HCT116 (cell line): Measurements from ENCODE around the gene VSX2. TPM values are rescaled to one million over a fixed set of nuclear protein-coding genes. Genes with fewer than 3 reads are reported as not detected.

Source experiments
- ATAC-seq: fragments of 200-7000 bp; cut with Tn5 transposase; 2 replicates; pipeline ENCODE4 v1.9.1; 2020; ENCODE audit warnings: mild to moderate bottlenecking, moderate library complexity
- BruUV-seq: library from RNA; stranded (reverse); fragments of 400-500 nt; replicated peaks from 2 replicates; lab custom pipeline; 2021; lab: Mats Ljungman, UMichigan
- CTCF ChIA-PET: fragments of 300-600 bp; sonication (Branson Sonifier 250); formaldehyde crosslinking; loops from one replicate; lab custom pipeline; 2021; ENCODE audit warnings: antibody characterized with exemption; lab: Charles Lee
- POLR2A ChIA-PET: fragments of 300-600, 350-600 bp; sonication (Branson Sonifier 250); formaldehyde crosslinking; loops from one replicate; lab custom pipeline; 2021; ENCODE audit warnings: antibody characterized with exemption; lab: Charles Lee
- RAD21 ChIA-PET, 2 experiments: fragments of 300-600 bp; sonication (Branson Sonifier 250); formaldehyde crosslinking; loops; one replicate each; lab custom pipeline; 2023; ENCODE audit warnings: low total read pairs in 2 of 2; ENCODE audit not compliant: uncharacterized antibody in 2 of 2, unreplicated experiment in 2 of 2, low non-redundant PET in 1 of 2; lab: Charles Lee
- DNase-seq: peaks from one replicate; pipeline ENCODE4 v3.0.0-alpha.2; 2010; ENCODE audit warnings: low read depth, low spot score
- H2AFZ ChIP-seq: fragments of 200-600 bp; shearing (Covaris generic), sonication (generic); 2 replicates; pipeline ENCODE4 v1.6.1; 2017; ENCODE audit warnings: low read depth, mixed run types, mixed read lengths, antibody characterized with exemption, low read length; ENCODE audit not compliant: poor library complexity, severe bottlenecking
- H3K27ac ChIP-seq: 2 replicates; pipeline ENCODE4 v1.5.1; 2012; ENCODE audit warnings: low read depth, low read length
- H3K27me3 ChIP-seq: fragments of 200-600 bp; sonication (generic); 2 replicates; pipeline ENCODE4 v1.6.1; 2016; ENCODE audit warnings: mixed run types, low read length, mixed read lengths; ENCODE audit not compliant: insufficient read depth
- H3K36me3 ChIP-seq, 2 experiments: fragments of 200-500 bp in 1 of 2; fragments of 200-600 bp in 1 of 2; sonication (Bioruptor generic) in 1 of 2; sonication (generic) in 1 of 2; 2 replicates each; pipeline versions ENCODE4 v1.5.1 to v1.6.1; 2014 to 2016; ENCODE audit warnings: low read length in 2 of 2, inconsistent platforms in 1 of 2, mixed read lengths in 1 of 2, mixed run types in 1 of 2; ENCODE audit not compliant: insufficient read depth in 2 of 2, control insufficient read depth in 1 of 2
- H3K4me1 ChIP-seq, 2 experiments: fragments of 200-600 bp in 1 of 2; sonication (generic) in 1 of 2; 2 replicates each; pipeline versions ENCODE4 v1.5.1 to v1.6.1; 2012 to 2017; ENCODE audit warnings: low read length in 2 of 2, inconsistent platforms in 1 of 2, mild to moderate bottlenecking in 1 of 2, mixed read lengths in 1 of 2, mixed run types in 1 of 2, moderate library complexity in 1 of 2; ENCODE audit not compliant: insufficient read depth in 2 of 2, control insufficient read depth in 1 of 2
- H3K4me2 ChIP-seq: fragments of 200-600 bp; sonication (generic); 2 replicates; pipeline ENCODE4 v1.6.1; 2017; ENCODE audit warnings: mixed run types, low read length, mixed read lengths
- H3K4me3 ChIP-seq, 2 experiments: fragments of 200-600 bp in 1 of 2; sonication (generic) in 1 of 2; replicated peaks in 1 of 2; 2 replicates each; pipeline ENCODE4 v1.5.1; 2011 to 2016; ENCODE audit warnings: low read length in 2 of 2, control low read depth in 1 of 2, low read depth in 1 of 2, mild to moderate bottlenecking in 1 of 2, mixed read lengths in 1 of 2, mixed run types in 1 of 2
- H3K79me2 ChIP-seq: fragments of 200-600 bp; sonication (generic); 2 replicates; pipeline ENCODE4 v1.6.1; 2017; ENCODE audit warnings: mild to moderate bottlenecking, mixed run types, low read length, moderate library complexity, mixed read lengths; ENCODE audit not compliant: insufficient read depth
- H3K9ac ChIP-seq: fragments of 200-600 bp; sonication (generic); 2 replicates; pipeline ENCODE4 v1.6.1; 2016; ENCODE audit warnings: low read length, mixed read lengths
- H3K9me2 ChIP-seq: fragments of 200-600 bp; sonication (generic), shearing (Covaris generic); 2 replicates; pipeline ENCODE4 v1.6.1; 2017; ENCODE audit warnings: mixed run types, mild to moderate bottlenecking, moderate library complexity; ENCODE audit not compliant: insufficient read depth
- H3K9me3 ChIP-seq, 2 experiments: fragments of 200-500 bp in 1 of 2; fragments of 200-600 bp in 1 of 2; sonication (Bioruptor generic) in 1 of 2; sonication (generic) in 1 of 2; 2 replicates each; pipeline ENCODE4 v1.6.1; 2014 to 2017; ENCODE audit warnings: low read length in 2 of 2, mixed read lengths in 2 of 2, inconsistent platforms in 1 of 2, low read depth in 1 of 2, mild to moderate bottlenecking in 1 of 2, mixed run types in 1 of 2, moderate library complexity in 1 of 2; ENCODE audit not compliant: control insufficient read depth in 1 of 2, insufficient read depth in 1 of 2
- H4K20me1 ChIP-seq: fragments of 200-600 bp; sonication (generic), shearing (Covaris generic); 2 replicates; pipeline ENCODE4 v1.6.1; 2017; ENCODE audit warnings: mixed run types, mild to moderate bottlenecking, moderate library complexity; ENCODE audit not compliant: insufficient read depth
- EGR1 ChIP-seq: IDR thresholded peaks from 2 replicates; pipeline ENCODE4 v1.6.1; 2012; ENCODE audit warnings: low read depth
- RAD21 ChIP-seq: IDR thresholded peaks from 2 replicates; pipeline ENCODE4 v1.6.1; 2012; ENCODE audit warnings: low read depth, mild to moderate bottlenecking
- REST ChIP-seq: IDR thresholded peaks from 2 replicates; pipeline ENCODE4 v1.6.1; 2012; ENCODE audit warnings: low read depth
- SIN3A ChIP-seq: IDR thresholded peaks from 2 replicates; pipeline ENCODE4 v1.6.1; 2012; ENCODE audit warnings: low read depth
- SP1 ChIP-seq: IDR thresholded peaks from 2 replicates; pipeline ENCODE4 v1.6.1; 2012; ENCODE audit warnings: low read depth
- ZNF274 ChIP-seq: fragments of 200-500 bp; sonication (Bioruptor generic); IDR thresholded peaks from 2 replicates; pipeline ENCODE4 v1.6.1; 2014; ENCODE audit warnings: mild to moderate bottlenecking, low read depth, low read length, inconsistent platforms
- intact Hi-C: fragments of 100-400 bp; cut with micrococcal nuclease; formaldehyde crosslinking; loops from 2 replicates; pipeline ENCODE4 v1.10.0; 2022
- total RNA-seq: library from RNA; stranded (reverse); gene quantifications from one replicate; pipeline ENCODE4 v1.2.1, GENCODE V29; 2021; ENCODE audit not compliant: unreplicated experiment

Gene VSX2
- total RNA-seq, 1 experiment from 2014 or later = not detected

GRCh38 chr14:74293606-74294005 is 54.4 kb downstream of the VSX2 start:
- H3K27me3 ChIP-seq = no peaks in the 10 kb centered on the region
- no peaks in the 10 kb centered on the region for H3K9me3 ChIP-seq
- no TSS peak for BruUV-seq
- no peak overlapping the region for H3K4me2 ChIP-seq
- intact Hi-C loops = loop anchor here (1.0 to 2.0 kb wide), 2 partner anchors 75 to 182 kb away; no protein-coding TSS in a partner anchor
- no peak overlapping the region for H3K9ac ChIP-seq
- no peak overlapping the region for H3K4me3 ChIP-seq
- DNase-seq (no peak), ATAC-seq (no peak)
- H3K4me1 ChIP-seq = peaks cover under 1 to 18% of the 10 kb centered on the region in 2 experiments; a peak in 3 of 4 replicates
- TF ChIP-seq ZNF274 (no peak), SIN3A (no peak), EGR1 (no peak), REST (no peak), RAD21 (no peak), SP1 (no peak)
- peaks cover 7% of the 10 kb centered on the region; the same call in 1 of the 2 replicates for H3K79me2 ChIP-seq
- no peak overlapping the region for H2AFZ ChIP-seq
- H3K36me3 ChIP-seq = peaks cover 7 to 17% of the 10 kb centered on the region in 2 experiments; a peak in 2 of 4 replicates
- H4K20me1 ChIP-seq = no peaks in the 10 kb centered on the region
- no peaks in the 10 kb centered on the region for H3K9me2 ChIP-seq
- H3K27ac ChIP-seq = no peak overlapping the region
- ChIA-PET RAD21 (no interaction called here), CTCF (interaction anchor here (1.0 to 1.6 kb wide), 3 partner anchors 9 to 186 kb away, joined by 3 to 5 read pairs (median 4); partner anchors contain the start of gene ABCD4), POLR2A (interaction anchor here (1.2 kb wide), 1 partner anchor 9 kb away, joined by 5 read pairs; the partner anchor contains the start of gene ABCD4)
